GM12891 (cell line): Measurements from ENCODE around the gene STARD13.

ENCODE experiments used
- DNase-seq: peaks from one replicate; pipeline ENCODE4 v3.0.0; 2011; ENCODE audit warnings: low spot score; ENCODE audit not compliant: insufficient read length
- FAIRE-seq: peaks from 2 replicates; lab custom pipeline; 2011; peaks lifted over from hg19 to GRCh38; lab: Jason Lieb, UNC
- PAX5 ChIP-seq: IDR thresholded peaks from 2 replicates; pipeline ENCODE4 v1.6.1; 2011; ENCODE audit warnings: low read length, moderate library complexity, mild to moderate bottlenecking; ENCODE audit not compliant: insufficient read depth, severe bottlenecking
- POLR2A ChIP-seq: IDR thresholded peaks from 2 replicates; pipeline ENCODE4 v1.6.1; 2011; ENCODE audit warnings: low read depth, low read length, control low read depth
- POLR2AphosphoS5 ChIP-seq: IDR thresholded peaks from 2 replicates; pipeline ENCODE4 v1.6.1; 2011; ENCODE audit warnings: low read depth, low read length, control low read depth
- POU2F2 ChIP-seq: IDR thresholded peaks from 2 replicates; pipeline ENCODE4 v1.6.1; 2011; ENCODE audit warnings: low read depth, mild to moderate bottlenecking, control low read depth, low read length, moderate library complexity
- SPI1 ChIP-seq: IDR thresholded peaks from 2 replicates; pipeline ENCODE4 v1.6.1; 2011; ENCODE audit warnings: low read depth, low read length, control low read depth
- TAF1 ChIP-seq: IDR thresholded peaks from 2 replicates; pipeline ENCODE4 v1.6.1; 2011; ENCODE audit warnings: low read depth, low read length, control low read depth

The STARD13 gene

DNA sequence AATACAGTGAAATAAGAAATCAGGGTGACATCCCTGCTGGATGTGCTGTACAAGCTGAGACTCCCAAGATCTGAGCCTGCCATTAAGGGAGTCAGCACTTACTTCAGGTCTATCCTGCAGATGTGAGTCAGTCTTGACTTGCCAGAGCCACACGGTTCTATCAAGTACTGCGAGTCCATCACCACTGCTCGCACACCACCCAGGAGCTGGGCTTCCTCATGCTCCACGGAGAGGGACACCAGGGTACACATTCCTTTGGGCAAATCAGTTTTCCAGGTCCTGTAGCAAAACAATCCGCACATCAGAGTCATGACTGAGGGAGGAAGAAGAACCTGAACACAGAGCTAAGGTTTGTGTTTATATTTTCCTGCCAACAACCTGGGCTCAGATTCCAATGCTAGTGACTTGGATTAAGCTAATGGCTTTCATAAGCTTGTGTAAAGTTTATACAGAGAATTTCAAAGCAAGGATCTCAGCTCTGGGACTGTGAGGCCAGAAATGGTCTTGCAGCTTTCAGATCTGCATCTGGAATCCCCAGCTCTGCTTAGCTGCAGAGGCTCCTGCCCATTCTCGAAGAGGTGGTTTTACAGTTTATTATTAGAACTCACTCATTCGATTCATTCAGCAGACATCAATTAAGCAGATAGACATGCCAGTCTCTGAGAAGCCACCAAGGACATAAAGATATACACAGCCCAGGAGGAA lies 178.7 kb downstream of the STARD13 start:
- no peak for DNase-seq
- peak; percentile 55 for FAIRE-seq
- TF ChIP-seq POLR2A (no peak), PAX5 (no peak), TAF1 (no peak), POU2F2 (no peak), SPI1 (peak; percentile 44; the same call in 1 of the 2 replicates), POLR2AphosphoS5 (no peak)

DNA sequence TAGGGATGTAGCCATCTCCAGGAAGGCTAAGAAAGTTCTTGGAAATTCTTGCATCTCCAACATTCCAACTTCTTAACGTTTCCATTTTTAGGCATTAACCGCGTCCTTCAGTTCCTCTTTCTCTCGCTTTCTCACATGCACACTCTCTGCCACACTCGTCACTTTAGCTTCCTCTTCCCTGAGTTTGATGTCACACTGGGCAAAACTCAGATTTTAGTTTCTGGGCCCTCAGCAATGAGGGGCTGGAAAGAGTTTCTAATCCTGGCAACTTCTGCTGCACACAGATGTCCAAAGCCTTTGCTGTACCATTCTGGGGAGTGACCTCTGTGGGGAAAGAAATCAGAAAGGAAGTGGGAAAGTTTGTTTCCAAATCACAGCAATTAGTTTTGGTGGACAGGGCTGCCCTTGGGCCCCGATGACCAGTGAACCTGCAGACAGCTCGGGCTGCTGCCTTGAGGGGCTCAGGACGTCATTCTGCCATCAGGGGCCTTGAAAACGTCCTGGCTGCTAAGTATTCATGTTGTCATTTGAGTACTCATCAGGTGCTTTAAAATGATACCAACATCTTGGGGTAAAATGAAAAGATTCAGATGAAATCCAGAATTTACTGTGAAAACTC lies 180.1 kb downstream of the STARD13 start:
- no peak for TF ChIP-seq POLR2A
- TF ChIP-seq POLR2AphosphoS5: no peak
- peak; percentile 95 for TF ChIP-seq SPI1
- no peak for TF ChIP-seq POU2F2
- TF ChIP-seq PAX5: no peak
- FAIRE-seq: peak; percentile 33
- DNase-seq: no peak

DNA sequence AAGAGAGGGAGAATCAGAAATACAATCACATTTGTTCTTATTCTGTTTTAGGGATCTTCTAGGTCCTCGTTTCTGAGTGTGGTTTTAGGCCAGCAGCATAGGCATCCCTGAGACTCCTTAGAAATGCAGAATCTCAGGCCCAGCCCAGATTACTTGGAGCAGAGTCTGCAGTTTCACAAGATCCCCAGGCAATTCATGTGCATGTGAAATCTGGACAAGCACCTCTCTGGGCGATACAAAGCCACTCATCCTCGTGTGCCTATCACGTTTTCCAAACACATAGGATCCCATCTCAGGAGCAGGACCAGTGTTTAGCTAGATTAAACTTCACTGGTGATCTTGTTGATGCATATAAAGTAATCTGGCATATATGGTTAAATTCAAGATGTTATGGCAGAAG lies 182.1 kb downstream of the STARD13 start:
- no peak for DNase-seq
- FAIRE-seq: no peak
- TF ChIP-seq POU2F2: no peak
- no peak for TF ChIP-seq PAX5
- no peak for TF ChIP-seq POLR2AphosphoS5
- no peak for TF ChIP-seq TAF1
- TF ChIP-seq SPI1: no peak
- no peak for TF ChIP-seq POLR2A

DNA sequence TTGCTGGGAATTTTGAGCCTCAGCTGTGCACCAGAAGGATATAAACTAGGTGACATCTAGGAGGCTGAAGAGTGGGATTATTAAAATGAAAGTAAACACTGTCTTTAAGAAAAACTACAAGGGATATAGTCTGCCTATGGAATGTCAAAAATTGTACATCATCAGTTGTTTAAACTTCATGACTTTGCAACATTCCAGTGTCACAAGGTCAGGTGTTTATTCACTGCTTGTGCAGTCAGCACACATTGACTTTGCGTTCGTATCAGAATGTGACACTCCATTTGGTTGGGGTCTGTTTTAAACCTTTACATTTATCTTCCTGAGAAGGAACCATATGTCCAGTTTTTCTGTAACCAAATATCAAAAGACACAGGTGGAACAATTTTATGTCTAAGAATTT lies 183.7 kb downstream of the STARD13 start:
- TF ChIP-seq PAX5: no peak
- DNase-seq: no peak
- FAIRE-seq: peak; percentile 16

DNA sequence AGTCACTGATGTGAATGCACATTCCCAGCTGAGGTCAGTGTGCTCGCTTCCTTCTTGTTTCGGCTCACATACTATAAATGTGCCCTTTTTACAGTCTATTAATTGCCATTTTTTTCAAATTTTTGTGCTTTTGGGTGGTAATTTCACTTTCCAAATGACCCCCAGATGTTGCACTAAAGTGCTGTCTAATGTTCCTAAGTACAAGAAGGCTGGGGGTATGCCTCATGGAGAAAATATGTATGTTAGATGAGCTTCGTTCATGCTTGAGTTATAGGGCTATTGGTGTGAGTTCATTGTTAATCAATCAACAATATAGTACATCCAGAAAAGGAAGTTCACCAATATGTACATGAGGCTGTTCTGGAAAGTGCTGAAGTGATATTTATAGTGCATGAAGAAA lies 184.7 kb downstream of the STARD13 start:
- DNase-seq: no peak
- no peak for TF ChIP-seq POU2F2
- TF ChIP-seq SPI1: no peak
- no peak for TF ChIP-seq POLR2AphosphoS5
- FAIRE-seq: no peak

DNA sequence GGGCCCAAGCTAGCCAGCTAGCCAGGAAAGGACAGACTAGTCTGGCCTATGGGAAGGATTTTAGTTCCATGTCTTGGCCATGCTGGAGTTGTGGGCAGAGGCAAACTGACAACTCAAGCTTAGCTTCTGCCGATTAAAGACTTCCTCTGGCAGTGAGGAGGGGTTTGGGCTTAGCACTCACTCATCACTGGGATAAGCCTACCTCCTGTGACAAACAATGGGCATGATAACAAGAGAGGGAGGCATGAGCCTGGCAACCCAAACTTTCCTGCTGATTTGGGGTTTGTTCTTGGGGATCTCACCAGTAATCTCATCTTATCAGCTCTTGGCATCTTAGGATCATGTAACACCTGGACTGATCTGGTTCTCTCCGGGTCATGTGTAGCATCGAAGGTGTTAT lies 185.7 kb downstream of the STARD13 start:
- TF ChIP-seq POLR2AphosphoS5 (no peak), POLR2A (no peak), TAF1 (no peak), POU2F2 (no peak), SPI1 (no peak), PAX5 (no peak)
- FAIRE-seq: peak; percentile 5
- no peak for DNase-seq

DNA sequence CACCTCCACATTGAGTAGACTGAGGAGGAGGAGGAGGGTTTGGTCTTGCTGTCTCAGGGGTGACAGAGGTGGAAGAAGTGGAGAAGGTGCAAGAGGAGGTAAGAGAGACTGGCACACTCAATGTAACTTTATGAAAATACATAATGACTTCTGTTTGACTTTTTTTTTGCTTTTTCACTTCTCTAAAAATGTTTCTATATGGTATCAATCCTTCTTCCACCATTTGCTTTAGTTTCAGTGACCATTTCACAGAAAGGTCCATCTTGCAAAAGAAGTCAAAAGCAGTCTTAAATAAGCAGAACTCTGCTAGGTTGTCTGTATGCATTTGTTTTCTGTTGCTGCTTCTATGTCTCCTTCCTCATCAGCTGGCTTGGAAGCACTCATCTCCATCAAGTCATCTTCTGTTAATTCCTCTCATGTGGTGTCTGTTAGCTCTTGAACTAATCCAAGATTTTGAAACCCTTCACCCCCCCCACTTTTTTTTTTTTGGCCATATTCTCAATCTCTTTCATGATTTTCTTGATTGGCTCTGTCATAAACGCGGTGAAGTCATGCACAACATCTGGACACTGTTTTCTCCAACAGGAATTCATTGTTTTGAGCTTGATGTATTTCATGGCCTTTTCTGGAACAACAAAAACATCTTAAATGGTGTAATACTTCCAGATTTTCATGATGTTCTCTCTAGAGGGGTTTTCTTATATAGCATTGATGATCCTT lies 188.5 kb downstream of the STARD13 start:
- DNase-seq: no peak
- no peak for FAIRE-seq
- TF ChIP-seq POU2F2 (no peak), TAF1 (no peak), POLR2A (no peak), SPI1 (peak; percentile 80), PAX5 (no peak)

DNA sequence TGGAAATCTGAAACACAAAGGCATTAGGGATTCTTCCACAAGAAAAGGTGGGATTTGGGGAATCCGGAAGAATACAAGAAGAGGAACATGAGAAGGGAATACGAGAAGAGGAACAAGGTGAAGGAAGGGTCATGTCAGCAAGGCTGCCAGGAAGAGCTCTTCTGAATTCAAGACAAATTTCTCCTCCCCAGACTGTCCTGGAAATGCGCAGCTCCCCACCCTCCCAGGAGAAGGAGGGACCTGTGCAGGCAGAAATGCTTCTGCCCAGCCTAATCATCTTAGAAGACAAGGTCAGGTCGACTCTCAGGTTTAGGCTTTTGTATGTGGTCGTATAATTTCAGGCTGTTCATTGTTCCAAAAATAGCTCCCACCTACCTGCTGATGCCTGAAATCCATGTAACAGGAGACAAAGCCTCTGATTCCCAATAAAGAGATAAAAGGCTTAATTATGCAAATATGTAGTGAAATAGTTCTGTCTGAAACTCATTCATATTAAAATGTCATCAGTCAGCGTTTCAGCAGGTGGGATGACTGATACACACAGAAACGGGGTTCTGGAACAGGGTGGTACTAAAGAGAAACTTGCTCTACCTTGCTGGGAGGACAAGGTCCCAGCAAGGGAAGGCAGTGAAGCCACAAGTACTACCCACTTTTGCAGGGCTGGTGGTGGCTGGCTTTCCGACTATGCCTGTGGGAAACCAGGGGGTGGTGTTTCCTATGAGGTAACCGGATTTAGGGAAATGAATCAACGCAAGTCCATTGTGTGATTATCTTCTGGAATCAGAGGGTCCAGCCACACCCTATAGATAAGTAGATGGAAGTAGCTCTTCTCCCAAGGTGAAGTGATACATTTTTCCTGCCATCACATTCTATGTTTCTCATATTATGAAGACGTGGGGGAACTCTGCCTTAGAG lies 193.2 kb downstream of the STARD13 start:
- TF ChIP-seq POU2F2 (no peak), POLR2A (no peak), POLR2AphosphoS5 (no peak), SPI1 (no peak), TAF1 (no peak), PAX5 (no peak)
- no peak for DNase-seq
- no peak for FAIRE-seq

DNA sequence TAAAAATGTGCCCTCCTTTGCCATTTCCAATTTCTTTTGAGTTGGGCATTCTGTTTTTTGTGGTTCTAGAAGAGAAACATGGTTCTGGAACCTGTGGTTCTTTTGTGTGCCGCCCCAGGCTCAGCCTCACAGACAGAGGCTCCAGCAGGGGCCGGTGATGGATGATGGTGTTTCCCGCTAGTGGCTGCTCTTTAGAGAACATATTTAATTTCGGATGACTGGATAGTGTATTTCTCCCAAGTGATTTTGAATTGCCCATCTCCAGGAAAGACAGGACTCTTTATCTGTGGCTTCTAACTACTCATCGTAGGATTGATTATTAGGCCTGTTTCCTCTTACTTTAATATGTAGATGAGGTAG lies 194.2 kb downstream of the STARD13 start:
- DNase-seq: no peak
- TF ChIP-seq TAF1 (no peak), PAX5 (no peak), POLR2A (no peak), SPI1 (no peak), POU2F2 (no peak), POLR2AphosphoS5 (no peak)
- no peak for FAIRE-seq
